Measurements from ENCODE around the gene MRPS25.

The MRPS25 gene

DNA sequence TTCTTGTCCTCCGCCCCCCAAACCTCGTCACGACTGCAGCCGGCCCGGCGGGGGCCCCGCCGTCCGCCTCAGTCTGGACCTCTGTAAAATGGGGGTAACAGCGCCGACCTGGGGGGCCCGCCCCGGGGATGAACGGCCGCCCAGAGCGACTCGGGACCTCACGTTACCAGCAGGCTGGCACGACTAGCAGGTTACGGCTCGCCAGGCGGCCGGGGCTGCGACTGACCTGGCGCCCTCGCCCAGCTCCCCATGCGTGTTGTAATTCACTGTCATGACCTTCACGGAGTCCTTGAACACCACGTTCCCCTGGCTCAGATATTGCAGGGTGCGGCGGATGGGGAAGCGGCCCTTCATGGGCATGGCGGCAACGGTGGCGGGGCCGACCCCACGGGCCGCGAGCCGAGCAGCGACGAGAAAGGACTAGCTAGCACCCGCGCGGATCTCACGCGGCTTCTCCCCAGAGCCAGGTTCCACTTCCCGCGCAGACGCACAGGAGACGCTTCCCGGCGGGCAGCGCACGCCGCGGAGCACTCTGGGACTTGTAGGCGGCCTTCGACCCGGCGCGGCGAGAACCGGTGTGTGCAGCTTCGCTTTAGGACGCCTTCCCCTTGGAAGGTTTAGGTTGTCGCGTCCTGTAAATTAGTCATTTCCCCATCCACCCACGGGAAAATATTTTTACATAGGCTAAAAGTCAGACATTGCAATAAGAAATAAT is at the start of gene MRPS25:
Gene MRPS25 (minus strand): TSS at position 481 of the 715 bp plus-strand sequence. CDS start 121 bp downstream, at position 360.
- DNase-seq, result peak; percentile 85

DNA sequence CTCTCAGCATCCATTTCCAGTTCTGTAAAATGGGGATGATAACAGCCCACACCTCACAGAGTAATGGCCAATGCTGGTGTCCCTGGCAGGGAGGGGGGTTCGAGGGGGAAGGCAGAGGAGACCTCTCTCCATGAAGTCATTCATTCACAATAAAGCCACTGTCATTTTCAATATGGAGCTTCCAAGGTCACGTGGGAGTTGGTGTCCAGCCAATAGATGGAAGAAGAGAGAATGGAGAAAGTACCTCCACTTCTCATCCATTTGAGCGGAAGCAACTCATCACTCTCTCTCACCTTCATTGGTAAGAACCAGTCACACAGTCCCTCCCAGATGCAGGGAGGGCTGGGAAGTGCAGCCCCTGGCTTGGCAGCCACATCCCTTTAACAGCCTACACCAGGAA is 48.8 kb upstream of the MRPS25 start:
- no peak for DNase-seq

DNA sequence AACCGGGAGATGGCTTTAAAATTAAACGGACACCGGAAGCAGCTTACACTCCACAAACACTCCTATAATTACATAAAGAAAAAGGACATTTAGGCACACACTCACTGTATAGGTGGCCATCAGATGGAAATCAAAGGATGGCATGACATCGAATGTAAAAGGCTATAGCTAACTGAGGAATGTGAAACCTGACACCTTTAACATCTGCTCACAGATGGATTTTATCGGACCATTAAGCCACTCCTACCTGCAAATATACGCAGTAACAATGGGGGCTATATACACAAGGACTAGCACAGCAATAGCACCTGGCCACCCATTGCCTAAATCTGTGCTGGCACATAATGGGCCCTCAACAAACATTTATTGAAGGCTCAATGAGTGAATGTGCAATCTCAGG is 48.4 kb upstream of the MRPS25 start:
- DNase-seq, result no peak

DNA sequence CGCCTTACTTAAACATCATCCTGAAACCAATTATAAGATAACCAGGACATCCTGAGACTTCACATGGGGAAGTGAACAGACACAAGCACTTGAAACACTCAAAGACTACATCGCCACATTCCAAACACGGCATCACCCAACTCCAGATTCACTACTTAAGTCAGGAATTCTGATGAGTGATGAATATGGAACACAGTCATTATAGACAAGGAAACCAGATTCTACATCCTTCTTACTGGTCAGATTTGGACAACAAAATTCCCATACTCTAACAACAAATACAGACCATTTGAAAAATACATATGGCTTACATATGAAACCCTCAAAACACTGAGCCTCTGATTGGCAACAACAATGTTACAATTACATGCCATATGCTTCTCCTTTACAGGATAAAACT is 46.9 kb upstream of the MRPS25 start:
- DNase-seq, result no peak

DNA sequence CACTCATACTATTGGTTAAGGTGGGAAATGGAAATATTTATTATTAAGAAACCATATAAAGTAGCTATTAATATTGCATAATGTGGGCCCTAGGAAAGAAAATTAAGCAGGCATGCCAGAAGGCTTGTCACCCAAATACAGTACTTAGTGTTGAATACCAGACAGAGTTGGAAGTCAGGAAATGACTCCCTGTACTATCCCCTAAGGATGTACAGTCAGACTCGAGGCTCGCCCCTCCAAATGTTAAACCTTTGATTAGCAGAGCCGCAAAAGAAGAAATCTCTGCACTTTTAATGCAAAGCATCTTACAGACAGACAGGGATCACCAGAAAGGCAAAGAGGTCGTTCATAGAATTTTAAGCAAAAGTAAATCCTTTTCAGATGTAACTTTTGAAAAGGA is 45.1 kb upstream of the MRPS25 start:
- DNase-seq, result no peak

DNA sequence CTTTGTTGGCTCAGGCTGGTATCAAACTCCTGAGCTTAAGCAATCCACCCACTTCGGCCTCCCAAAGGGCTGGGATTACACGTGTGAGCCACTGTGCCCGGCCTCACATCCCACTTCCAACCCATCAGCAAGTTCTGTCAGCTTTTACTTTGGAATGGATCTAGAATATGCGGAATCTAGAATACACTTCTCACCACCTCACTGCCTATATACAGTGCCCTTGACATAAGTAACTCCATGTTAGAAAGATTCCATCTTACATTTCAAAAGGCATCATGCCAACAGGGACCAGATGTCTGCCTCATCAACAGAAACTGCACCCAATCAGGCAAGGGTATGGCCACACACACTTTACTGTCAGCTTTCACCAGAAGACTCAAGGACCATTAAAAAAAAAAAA is 43.8 kb upstream of the MRPS25 start:
- DNase-seq, result no peak

DNA sequence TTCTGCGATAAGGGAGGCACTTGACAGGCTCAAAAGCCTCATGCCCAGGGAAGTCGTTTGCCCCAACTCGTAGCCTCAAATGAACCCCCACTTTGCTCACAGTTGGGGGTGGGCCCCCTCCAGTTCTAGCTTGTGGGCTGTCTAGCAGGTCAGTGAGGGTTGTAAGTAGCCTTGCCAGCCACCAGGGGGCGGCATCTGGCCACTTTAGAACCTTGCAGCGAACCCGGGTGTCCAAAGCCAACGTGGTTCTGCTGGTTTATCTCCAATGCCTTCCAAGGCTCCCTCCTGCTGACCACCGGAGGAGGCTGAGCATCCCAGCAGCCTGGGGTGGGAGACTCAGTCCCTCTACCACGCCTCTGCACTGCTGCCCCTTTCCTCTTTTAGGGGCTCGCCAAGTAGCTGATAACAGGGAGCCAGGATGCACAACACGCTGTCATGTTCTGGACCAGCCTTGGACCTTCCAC is 43.0 kb upstream of the MRPS25 start:
- DNase-seq, result peak; percentile 67

DNA sequence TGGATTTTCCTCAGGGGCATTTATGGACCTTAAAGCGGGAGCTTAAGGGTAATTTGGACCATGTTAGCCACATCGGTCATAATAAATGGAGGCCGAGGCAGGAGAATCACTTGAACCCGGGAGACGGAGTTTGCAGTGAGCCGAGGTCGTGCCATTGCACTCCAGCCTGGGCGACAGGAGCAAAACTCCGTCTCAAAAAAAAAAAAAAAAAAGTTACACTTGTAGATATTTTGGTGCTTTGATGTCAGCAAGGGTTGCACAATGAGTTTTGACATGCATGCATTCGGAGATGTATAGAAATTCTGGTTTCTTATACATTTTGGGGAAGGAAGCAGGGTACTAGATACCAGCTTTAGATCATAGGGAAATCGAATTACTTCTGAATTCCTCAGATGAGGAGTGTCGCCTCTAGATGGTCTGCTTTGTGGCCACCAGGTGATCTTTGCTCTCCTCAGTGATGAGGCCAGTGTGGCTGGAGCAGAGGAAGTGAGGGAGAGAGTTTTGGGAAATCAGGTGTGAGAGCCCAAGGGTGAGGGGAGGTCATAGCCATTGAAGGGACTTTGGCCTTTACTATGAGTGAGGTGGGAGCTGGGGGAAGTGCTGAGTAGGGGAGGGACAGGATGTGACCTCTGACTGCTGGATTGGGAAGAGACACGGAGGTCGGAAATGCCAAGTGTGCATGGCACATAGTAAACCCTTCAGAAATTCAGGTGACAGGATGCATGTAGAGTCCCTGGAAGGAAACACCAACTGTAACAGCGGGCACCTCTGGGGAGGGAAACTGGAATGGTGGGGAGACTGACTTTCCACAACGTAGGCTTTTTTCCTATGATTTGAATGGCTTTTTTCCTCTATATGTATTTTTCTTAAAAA is 42.2 kb upstream of the MRPS25 start:
- DNase-seq, result no peak

DNA sequence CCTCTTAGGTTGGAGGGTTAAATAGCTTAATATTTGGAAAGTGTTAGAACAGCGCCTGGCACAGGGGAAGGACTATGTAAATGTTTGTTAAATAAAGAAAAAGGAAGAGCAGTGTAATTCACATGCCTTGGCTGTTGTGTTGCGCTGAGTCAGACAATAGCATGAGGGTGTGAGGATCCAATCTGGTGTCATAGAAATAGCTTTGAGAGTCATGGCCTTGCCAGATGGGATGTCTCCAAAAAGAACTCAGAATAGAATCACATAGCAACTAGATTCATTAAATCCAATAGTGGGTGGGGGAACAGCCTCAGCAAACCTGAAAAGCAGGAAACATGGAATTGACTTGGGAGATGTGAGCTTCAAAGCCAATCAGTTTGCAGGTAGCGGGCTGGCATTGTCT is 37.7 kb upstream of the MRPS25 start:
- no peak for DNase-seq

DNA sequence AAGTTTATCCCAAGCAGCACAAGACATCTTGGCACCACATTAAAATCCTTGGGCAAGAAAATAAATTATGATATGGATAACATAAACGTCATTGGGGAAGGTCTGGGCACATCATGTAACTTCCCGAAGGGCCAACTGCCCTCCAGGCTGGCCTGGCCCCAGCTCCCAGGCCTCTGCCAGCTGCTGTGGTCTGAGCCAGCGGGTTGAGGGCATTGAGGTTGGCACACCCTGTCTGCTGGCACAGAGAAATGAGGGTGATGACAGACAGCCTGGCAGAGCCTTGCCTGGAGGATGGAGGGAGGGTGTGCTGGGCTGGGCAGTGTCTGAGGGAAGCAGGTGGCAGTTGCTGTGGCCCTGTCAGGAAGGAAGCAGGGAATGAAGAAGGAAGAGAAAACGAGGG is 37.1 kb upstream of the MRPS25 start:
- no peak for DNase-seq

DNA sequence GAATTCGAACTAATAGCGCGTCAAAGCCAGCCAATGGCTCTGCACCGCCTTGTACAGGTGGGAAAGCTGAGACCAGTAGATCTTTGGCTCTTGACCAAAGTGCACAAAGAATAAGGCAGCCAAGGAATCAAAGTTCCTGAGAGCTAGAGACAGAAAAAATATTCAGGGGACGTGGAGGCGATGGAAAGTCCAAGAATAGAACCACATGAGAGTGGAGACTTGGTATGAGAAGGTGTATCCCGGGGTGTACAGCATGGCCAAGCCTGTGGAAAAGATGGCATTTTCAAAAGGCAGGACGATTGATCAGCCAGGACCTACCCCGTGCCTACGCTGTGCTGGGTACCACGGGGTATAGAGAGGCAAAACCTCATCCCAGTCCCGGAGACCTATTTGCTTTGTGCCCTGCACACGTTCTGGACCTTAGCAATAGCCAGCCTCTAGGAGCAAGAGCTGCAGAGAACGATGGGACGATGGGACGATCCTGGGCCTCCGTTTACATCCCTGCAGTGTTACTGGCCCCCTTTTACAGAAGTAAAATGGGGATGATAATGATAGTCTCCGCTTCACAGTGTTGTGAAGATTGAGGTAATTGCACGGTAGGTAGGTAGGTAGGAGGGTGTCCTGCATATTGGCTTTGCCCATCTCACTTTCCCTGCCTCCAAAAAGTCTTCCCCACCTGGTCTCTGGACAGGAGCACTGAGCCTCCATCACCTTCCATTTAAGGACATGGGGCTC is 34.4 kb upstream of the MRPS25 start:
- no peak for DNase-seq

DNA sequence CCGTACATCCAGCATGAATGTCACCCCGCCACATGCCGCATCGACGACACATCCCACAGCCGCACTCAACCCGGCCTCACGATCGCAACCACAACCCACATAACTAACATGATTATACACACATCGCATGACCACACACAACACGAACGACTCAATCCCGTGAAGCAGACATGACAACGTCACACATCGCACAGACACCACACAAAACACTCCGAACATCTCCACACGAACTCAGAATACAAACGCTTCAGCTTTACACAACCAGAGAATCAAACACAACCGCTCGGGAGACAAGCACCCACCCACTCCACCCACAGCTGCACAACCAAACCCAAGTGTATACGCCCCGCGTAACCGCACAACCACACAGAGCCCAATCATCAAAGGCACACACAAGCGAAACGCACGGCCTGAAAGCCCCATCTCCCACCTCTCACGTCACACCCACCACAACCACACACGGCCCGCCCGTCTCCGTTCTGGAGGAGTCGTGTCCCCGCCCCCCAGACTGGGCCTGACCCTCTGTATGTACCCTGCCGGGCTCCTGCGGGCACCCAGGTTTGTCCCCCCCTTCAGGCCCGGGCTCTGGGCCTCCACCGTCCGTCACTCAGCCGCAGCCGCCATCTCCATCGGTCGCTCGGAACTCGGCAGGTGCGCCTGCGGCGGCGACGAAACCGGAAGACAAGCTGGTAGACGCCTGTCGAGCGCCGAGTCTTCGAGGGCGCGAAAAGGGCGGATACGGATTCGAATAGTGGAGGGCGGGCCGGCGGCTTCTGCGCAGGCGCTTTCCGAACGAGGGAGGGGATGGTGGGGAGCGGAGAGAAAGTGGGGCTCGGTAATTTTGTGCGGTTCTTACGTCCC is 33.6 kb upstream of the MRPS25 start, which contains the start of gene RBSN:
Gene RBSN (minus strand): TSS at position 646 of the 861 bp plus-strand sequence. CDS start 3,028 bp downstream, outside the sequence.
- peak; percentile 95 for DNase-seq

DNA sequence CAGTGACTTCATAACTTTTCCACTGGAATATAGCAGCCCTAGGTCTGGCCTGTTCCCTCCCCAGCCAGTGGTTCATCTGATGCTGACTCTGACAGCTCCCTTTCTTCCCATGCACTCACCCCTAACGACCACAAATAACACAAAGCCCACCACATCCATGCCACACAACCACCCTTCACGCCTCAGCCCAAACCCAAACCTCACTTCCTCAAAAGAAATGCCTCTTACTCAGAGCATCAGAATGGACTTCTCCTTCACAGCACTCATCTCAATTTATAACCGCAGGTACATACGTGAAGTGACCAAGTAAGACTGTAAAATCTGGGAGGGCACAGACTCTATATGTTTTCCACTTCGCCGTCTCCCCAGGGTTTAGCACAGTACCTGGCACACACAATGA is 32.8 kb upstream of the MRPS25 start:
- peak; percentile 53 for DNase-seq

DNA sequence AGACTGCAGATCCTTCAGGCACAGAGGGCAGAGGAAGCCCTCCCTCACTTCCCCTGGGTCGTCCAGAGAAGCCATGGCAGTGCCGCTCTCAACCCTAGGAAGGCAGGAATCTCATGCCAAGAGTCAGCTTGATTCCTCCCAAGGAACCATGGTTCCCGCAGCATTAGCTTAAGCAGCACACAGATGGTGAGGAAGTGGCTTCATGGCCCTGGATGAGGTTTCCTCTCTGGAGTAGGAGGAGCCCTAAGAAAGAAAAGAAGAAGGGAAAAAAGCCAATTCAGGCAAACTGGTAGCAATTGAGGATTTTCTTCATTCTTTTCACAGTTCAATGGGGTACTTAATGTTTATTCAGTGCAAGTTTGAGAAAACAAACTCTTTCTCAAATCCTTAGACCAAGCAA is 30.9 kb upstream of the MRPS25 start:
- DNase-seq, result no peak

DNA sequence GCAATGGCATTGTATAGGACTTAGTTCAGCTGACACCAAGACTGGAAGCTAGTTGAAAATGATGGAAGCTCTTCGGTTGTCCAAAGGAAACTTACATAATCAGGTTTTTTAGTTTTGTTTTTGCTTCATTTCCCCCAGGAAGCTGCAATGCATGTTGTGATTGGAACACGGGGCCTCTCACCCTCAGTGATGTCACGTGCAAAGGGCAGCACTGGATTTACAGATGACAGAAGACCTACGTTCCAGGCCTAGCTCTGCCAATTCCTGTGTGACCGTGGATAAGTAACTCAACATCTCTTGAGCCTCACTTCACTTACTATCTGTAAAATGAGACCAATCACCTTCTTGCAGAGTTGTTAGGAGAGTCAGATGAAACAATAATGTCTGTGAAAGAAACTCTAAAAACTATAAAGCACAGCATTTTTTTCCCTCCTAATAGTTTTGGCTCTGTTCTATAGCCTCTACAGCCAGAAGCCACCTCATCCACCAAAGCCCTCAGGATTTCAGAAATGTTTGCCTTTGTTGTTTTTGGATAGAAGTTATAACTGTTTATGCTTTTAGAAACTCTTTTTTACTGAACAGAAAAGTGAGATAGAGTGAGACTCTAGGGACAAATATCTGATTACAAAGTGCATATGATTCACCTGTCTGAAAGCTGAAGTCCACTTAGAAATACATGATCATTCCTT is 29.2 kb upstream of the MRPS25 start:
- no peak for DNase-seq

DNA sequence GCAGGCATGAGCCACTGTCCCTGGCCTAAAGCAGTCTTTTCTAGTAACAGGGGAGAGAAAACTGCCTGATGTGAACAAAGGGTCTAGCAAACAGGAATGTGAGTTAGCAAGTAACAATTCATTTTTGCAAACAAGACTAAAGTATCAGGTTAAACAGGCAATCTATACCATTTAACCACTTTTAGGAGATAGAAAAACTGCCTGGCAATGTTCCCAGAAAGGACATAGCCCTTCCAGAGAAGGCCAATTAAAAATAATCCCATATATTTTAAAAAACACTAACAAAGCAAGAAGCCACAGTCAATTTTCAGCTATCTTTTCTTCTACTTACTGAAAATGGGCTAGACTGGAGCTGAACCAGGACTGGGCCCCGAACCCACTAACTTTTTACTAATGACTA is 27.6 kb upstream of the MRPS25 start:
- no peak for DNase-seq

DNA sequence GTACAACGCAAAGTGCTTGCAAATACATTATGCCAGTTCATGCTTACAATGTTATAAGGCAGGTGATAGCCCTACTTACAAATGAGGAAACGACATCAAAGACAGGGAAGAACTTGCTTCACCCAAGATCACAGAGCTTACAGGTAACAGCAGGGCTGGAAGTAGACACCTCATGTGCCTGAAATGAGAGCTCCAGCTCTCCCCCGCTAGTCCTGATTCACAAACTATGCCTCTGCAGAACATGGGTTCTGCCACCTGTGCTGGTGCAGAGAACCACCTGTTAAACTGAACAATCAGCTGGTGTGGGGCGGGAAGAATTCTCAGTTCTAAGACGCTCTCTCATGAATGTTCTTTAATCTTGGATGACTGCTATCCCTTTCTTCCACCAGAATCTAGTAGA is 26.5 kb upstream of the MRPS25 start:
- no peak for DNase-seq

DNA sequence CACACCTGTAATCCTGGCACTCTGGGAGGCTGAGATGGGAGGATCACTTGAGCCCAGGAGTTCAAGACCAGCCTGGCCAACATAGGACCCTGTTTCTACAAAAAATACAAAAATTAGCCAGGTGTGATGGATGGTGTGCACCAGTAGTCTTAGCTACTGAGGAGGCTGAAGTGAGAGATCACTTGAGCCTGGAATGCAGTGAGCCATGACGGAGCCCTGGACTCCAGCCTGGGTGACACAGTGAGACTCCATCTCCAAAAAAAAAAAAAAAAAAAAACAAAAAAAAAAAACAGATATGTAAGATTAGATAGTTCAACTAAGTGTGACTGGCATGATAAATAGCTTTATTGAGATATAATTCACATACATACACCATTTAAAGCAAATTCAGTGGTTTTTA is 24.1 kb upstream of the MRPS25 start:
- no peak for DNase-seq

DNA sequence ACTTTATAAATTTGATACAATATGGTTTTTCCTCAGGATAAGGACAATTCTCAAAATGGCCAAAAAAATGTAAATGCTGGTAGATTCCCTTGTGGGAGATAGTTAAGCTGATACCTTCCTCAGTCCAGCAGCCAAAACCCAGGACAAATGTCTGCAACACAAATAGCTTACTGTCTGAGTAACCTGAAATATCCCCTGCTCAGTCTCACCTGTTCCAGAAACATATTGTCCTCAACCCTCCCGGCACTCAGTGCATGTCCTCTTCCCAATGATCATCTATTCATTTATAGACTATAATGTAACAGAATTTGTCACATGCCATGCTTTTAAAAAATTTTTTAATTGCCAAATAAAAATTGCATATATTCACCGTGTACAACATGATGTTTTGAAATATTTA is 21.6 kb upstream of the MRPS25 start:
- no peak for DNase-seq

DNA sequence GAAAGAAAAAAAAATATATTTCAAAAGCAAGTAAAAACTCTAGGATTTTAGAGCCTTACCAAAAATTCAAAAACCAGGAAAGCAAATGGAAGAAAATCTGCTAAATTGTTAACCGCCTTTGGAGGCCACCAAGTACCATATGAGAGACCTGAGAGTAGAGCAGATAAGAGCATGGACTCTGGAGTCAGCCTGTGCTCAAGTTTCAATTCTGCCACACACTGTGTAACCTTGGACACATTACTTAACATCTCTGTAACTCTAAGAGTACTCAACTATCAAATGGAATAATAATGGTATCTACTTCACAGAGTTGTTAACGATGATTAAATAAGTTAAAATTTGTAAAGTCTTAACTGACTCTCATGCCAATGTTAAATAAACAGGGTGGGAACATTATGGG is 21.1 kb upstream of the MRPS25 start:
- DNase-seq, result no peak

DNA sequence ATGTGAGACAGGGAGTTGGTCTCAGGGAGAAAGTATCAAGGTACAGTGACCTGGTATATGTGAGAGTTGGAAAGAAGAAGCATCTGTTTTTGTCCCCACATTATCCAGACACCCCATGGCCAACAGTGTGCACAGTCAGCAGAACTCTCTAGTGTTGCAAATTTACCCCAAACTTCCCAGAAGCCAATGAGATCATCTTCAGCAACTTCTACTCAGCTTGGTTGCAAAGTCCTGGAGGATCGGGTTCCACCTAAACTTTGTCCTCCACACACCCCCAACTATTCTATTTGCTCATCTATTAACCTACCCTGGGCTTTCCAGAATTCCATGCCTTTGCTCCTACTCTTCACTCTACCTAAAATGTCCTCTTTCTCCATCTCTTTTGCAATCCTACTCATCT is 18.1 kb upstream of the MRPS25 start:
- no peak for DNase-seq
